ENCODE data around the gene KCNK1.

Gene KCNK1

GRCh38 chr1:233654658-233655280 is 40.9 kb downstream of the KCNK1 start:
- Histone ChIP-seq H3K4me1 (no peaks in the 10 kb centered on the region), H3K36me3 (no peaks in the 10 kb centered on the region), H3K27me3 (no peaks in the 10 kb centered on the region), H3K4me3 (ENCODE audit: low read depth, low read length) (no peak overlapping the region), H3K9me3 (no peaks in the 10 kb centered on the region)
- no peak for TF ChIP-seq CTCF (IDR thresholded peaks at IDR 0.05; ENCODE audit: low read depth, low read length)
- DNase-seq, result no peak

GRCh38 chr1:233655301-233655740 is 41.4 kb downstream of the KCNK1 start:
- Histone ChIP-seq H3K4me3 (ENCODE audit: low read depth, low read length) (no peak overlapping the region), H3K27me3 (no peaks in the 10 kb centered on the region), H3K4me1 (no peaks in the 10 kb centered on the region), H3K9me3 (no peaks in the 10 kb centered on the region), H3K36me3 (no peaks in the 10 kb centered on the region)
- no peak for DNase-seq
- TF ChIP-seq CTCF (IDR thresholded peaks at IDR 0.05; ENCODE audit: low read depth, low read length), result no peak

GRCh38 chr1:233656032-233656635 is 42.2 kb downstream of the KCNK1 start:
- Histone ChIP-seq H3K36me3 (no peaks in the 10 kb centered on the region), H3K4me3 (ENCODE audit: low read depth, low read length) (no peak overlapping the region), H3K4me1 (no peaks in the 10 kb centered on the region), H3K9me3 (no peaks in the 10 kb centered on the region), H3K27me3 (no peaks in the 10 kb centered on the region)
- DNase-seq, result no peak
- no peak for TF ChIP-seq CTCF (IDR thresholded peaks at IDR 0.05; ENCODE audit: low read depth, low read length)

GRCh38 chr1:233656687-233657086 is 42.8 kb downstream of the KCNK1 start:
- H3K27me3 ChIP-seq, result no peaks in the 10 kb centered on the region
- no peaks in the 10 kb centered on the region for H3K36me3 ChIP-seq
- no peak for DNase-seq
- H3K9me3 ChIP-seq, result no peaks in the 10 kb centered on the region
- no peak for TF ChIP-seq CTCF (IDR thresholded peaks at IDR 0.05; ENCODE audit: low read depth, low read length)
- no peak overlapping the region for H3K4me3 ChIP-seq (ENCODE audit: low read depth, low read length)
- H3K4me1 ChIP-seq, result no peaks in the 10 kb centered on the region

GRCh38 chr1:233657466-233657865 is 43.6 kb downstream of the KCNK1 start:
- Histone ChIP-seq H3K36me3 (no peaks in the 10 kb centered on the region), H3K4me1 (no peaks in the 10 kb centered on the region), H3K9me3 (no peaks in the 10 kb centered on the region), H3K4me3 (ENCODE audit: low read depth, low read length) (no peak overlapping the region), H3K27me3 (no peaks in the 10 kb centered on the region)
- DNase-seq, result no peak
- no peak for TF ChIP-seq CTCF (IDR thresholded peaks at IDR 0.05; ENCODE audit: low read depth, low read length)

GRCh38 chr1:233659495-233659894 is 45.6 kb downstream of the KCNK1 start:
- TF ChIP-seq CTCF (IDR thresholded peaks at IDR 0.05; ENCODE audit: low read depth, low read length), result no peak
- H3K4me1 ChIP-seq, result no peaks in the 10 kb centered on the region
- no peaks in the 10 kb centered on the region for H3K27me3 ChIP-seq
- H3K9me3 ChIP-seq, result no peaks in the 10 kb centered on the region
- no peaks in the 10 kb centered on the region for H3K36me3 ChIP-seq
- no peak for DNase-seq
- no peak overlapping the region for H3K4me3 ChIP-seq (ENCODE audit: low read depth, low read length)
